H54 (cell line): ENCODE results near the gene SHLD1.
"Not testable (repeated sequence)": the region's sequence is repeated elsewhere in the genome, so short reads cannot be mapped to it uniquely, and the experiment has no call there.

Source experiments
- DNase-seq: peaks from one replicate; pipeline ENCODE4 v3.0.0; 2011; ENCODE audit warnings: low spot score, mixed read lengths; ENCODE audit not compliant: insufficient read length
- FAIRE-seq: peaks from 3 replicates; lab custom pipeline; 2011; peaks lifted over from hg19 to GRCh38; lab: Jason Lieb, UNC
- POLR2A ChIP-seq: IDR thresholded peaks from 2 replicates; pipeline ENCODE4 v1.6.1; 2011; ENCODE audit warnings: low read depth, mild to moderate bottlenecking, low read length

The SHLD1 gene, protein sequence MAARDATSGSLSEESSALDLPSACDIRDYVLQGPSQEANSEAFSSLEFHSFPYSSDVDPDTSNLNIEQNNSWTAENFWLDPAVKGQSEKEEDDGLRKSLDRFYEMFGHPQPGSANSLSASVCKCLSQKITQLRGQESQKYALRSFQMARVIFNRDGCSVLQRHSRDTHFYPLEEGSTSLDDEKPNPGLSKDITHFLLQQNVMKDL

GRCh38 chr20:5749952-5750779, at the start of gene SHLD1:
TSS of gene SHLD1 (plus strand) at chr20:5750401. CDS start at chr20:5772866, 22,465 bp downstream.
- peak; percentile 0; the same call in 1 of the 2 replicates for TF ChIP-seq POLR2A
- no peak for FAIRE-seq
- DNase-seq = peak; percentile 65

GRCh38 chr20:5702339-5702738, 47.9 kb upstream of the SHLD1 start:
- not testable (repeated sequence) for DNase-seq, FAIRE-seq

DNA sequence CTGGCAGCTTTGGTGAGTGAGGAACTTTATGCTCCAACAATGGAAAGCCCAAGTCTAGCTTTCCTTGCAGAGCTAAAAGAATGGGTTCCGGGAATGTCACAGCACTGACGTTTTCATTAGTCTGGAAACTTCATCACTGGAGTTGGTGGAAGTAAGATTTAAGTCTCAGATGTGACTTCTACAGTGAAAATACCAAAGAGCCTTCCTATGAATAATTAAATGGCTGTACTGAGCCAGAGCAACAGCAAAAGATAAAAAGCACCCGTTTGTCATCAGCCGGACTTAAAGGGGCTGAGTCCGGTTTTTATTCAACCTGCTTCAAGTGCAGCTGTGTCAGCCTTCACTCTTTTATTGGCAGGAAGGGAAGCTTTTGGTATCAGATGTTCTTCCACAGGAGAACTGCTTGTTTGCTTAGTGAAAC, 46.5 kb upstream of the SHLD1 start:
- TF ChIP-seq POLR2A = no peak
- FAIRE-seq (no peak), DNase-seq (no peak)

- DNase-seq (no peak), FAIRE-seq (no peak)
- no peak for TF ChIP-seq POLR2A
These were observed 44.4 kb upstream of the SHLD1 start for GRCh38 chr20:5705827-5706226.

- no peak for TF ChIP-seq POLR2A
- FAIRE-seq = no peak
- no peak for DNase-seq
These were observed 43.4 kb upstream of the SHLD1 start for GRCh38 chr20:5706797-5707196.

GRCh38 chr20:5710551-5710950, 39.6 kb upstream of the SHLD1 start:
- DNase-seq (no peak), FAIRE-seq (no peak)
- TF ChIP-seq POLR2A = no peak

- FAIRE-seq = no peak
- no peak for DNase-seq
- TF ChIP-seq POLR2A = no peak
These were observed 35.8 kb upstream of the SHLD1 start for GRCh38 chr20:5714261-5715041.

GRCh38 chr20:5715071-5715841, 34.9 kb upstream of the SHLD1 start:
- no peak for FAIRE-seq
- DNase-seq = no peak
- TF ChIP-seq POLR2A = no peak

DNA sequence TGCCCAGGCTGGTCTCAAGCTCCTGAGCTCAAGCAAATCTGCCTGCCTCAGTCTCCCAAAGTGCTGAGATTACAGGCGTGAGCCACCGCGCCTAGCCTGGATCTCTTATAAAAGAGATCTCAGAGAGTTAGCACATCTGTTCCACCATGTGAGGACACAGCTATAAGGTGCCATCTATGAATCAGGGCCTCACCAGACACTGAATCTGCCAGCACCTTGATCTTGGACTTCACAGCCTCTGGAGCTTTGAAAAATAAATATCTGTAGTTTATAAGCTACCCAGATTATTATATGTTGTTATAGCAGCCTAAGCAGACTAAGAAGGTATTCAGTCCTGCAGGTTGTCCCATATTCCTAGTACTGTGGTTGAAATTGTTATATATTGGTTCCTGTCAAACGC, 33.2 kb upstream of the SHLD1 start:
- no peak for TF ChIP-seq POLR2A
- FAIRE-seq (no peak), DNase-seq (no peak)

DNA sequence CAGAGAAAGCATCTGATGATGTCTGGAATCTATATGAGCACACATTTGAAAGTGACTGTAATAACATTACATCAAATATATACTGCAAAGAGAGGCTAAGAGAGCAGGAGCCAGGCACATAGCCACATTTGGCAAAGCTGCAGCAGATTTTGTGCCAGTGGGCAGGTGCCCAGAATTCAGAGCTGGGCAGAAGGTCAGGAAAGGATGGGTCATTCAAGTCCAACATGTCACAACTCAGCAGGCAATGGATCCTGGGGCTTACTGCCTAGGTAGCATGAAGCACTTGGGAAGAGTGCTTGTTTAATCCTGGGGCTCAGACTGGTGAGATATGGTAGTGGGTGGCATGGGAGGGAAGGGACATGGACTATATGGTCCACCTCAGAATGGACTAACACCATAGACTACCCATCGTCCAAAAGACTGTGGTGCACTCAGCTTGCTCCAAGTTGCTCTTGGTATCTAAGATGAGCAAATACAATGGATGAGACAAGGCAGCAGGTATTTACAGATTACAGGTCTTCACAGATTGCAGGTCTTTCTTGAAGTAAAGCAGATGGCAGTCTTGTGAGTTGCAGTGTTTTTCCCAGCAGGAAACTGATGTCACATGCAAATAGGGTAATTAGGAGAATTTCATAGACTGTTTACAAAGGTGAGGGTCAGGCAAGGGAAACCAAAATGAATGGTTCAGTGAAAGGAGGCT, 31.2 kb upstream of the SHLD1 start:
- DNase-seq (no peak), FAIRE-seq (no peak)
- TF ChIP-seq POLR2A = no peak

- FAIRE-seq = no peak
- TF ChIP-seq POLR2A = no peak
- no peak for DNase-seq
These were observed 30.3 kb upstream of the SHLD1 start for GRCh38 chr20:5719861-5720403.

GRCh38 chr20:5720696-5721095, 29.5 kb upstream of the SHLD1 start:
- no peak for FAIRE-seq
- DNase-seq = no peak

DNA sequence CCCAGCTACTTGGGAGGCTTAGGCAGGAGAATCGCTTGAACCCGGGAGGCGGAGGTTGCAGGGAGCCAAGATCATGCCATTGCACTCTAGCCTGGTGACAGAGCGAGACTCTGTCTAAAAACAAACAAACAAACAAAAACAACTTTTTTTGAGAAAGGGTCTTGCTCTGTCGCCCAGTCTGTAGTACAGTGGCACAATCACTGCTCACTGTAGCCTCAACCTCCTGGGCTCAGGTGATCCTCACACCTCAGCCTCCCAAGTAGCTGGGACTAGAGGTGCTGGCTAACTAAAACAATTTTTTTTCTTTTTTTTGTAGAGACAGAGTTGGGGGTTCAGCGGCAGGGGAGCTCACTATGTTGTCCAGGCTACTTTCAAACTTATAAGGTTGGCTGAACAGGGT, 28.8 kb upstream of the SHLD1 start:
- DNase-seq, FAIRE-seq: not testable (repeated sequence)

More at GRCh38 chr20:5720696-5721095, 29.5 kb upstream of the SHLD1 start:
- TF ChIP-seq POLR2A = no peak
